ENCODE data around the gene MYL12B. TPM values are rescaled to one million over a fixed set of nuclear protein-coding genes. Genes with fewer than 3 reads are reported as not detected.
"Not testable (repeated sequence)": the region's sequence is repeated elsewhere in the genome, so short reads cannot be mapped to it uniquely, and the experiment has no call there.

Gene MYL12B
- total RNA-seq, 2 experiments from 2014 or later, result 230 to 260 TPM

DNA sequence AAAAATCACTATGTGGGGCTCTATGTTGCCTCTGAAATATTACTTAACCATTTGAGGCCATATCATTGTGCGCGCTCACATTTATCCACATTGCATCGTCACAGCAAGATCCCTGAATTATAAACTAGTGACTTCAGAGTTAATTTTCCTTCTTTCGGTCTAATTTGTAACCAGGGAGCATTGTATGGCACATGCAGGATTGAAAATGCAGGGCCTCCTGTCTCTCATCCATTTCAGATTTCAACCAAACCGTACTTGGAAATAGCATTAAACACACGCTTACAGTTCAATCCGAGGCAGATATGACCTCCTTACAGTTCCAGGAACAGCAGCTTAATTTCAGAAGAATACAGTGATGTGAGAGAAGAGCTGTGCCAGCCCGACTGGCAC lies 42.7 kb upstream of the MYL12B start:
- H3K36me3 ChIP-seq (ENCODE audit: insufficient read depth, low read length), result no peaks in the 10 kb centered on the region
- no peak overlapping the region for H2AFZ ChIP-seq (ENCODE audit: low read length)
- CTCF ChIA-PET (ENCODE audit: unreplicated experiment), result no interaction called here
- H3K4me3 ChIP-seq (ENCODE audit: low read depth, low read length, poor library complexity, severe bottlenecking), result no peak overlapping the region
- H4K20me1 ChIP-seq (ENCODE audit: insufficient read depth, low read length), result no peaks in the 10 kb centered on the region
- intact Hi-C loops (cut with micrococcal nuclease; ENCODE audit: unreplicated experiment), result no loop called here
- POLR2A ChIA-PET, result interaction anchor here (1.3 kb wide), 1 partner anchor 13 kb away, joined by 4 read pairs; no protein-coding TSS in a partner anchor
- no peaks in the 10 kb centered on the region for H3K79me2 ChIP-seq (ENCODE audit: insufficient read depth, low read depth, low read length)
- DNase-seq (ENCODE audit: low spot score), result no peak
- H3K27ac ChIP-seq (ENCODE audit: low read depth, low read length, poor library complexity, severe bottlenecking), result no peak overlapping the region
- TF ChIP-seq, protein P1, sequence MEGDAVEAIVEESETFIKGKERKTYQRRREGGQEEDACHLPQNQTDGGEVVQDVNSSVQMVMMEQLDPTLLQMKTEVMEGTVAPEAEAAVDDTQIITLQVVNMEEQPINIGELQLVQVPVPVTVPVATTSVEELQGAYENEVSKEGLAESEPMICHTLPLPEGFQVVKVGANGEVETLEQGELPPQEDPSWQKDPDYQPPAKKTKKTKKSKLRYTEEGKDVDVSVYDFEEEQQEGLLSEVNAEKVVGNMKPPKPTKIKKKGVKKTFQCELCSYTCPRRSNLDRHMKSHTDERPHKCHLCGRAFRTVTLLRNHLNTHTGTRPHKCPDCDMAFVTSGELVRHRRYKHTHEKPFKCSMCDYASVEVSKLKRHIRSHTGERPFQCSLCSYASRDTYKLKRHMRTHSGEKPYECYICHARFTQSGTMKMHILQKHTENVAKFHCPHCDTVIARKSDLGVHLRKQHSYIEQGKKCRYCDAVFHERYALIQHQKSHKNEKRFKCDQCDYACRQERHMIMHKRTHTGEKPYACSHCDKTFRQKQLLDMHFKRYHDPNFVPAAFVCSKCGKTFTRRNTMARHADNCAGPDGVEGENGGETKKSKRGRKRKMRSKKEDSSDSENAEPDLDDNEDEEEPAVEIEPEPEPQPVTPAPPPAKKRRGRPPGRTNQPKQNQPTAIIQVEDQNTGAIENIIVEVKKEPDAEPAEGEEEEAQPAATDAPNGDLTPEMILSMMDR (conservative IDR thresholded peaks at IDR 0.05; ENCODE audit: low read length), result no peak
- TF ChIP-seq EZH2phosphoT487 (IDR thresholded peaks at IDR 0.05; ENCODE audit: borderline replicate concordance, low read depth, low read length), result no peak
- BruUV-seq (replicated peaks), result no TSS peak
- H3K9me3 ChIP-seq (ENCODE audit: low read length), result no peaks in the 10 kb centered on the region
- H3K9me2 ChIP-seq (ENCODE audit: insufficient read depth, low read length), result no peaks in the 10 kb centered on the region
- H3K4me2 ChIP-seq (ENCODE audit: low read length), result no peak overlapping the region
- no peaks in the 10 kb centered on the region for H3K4me1 ChIP-seq (ENCODE audit: insufficient read depth, low read length, poor library complexity, severe bottlenecking)

DNA sequence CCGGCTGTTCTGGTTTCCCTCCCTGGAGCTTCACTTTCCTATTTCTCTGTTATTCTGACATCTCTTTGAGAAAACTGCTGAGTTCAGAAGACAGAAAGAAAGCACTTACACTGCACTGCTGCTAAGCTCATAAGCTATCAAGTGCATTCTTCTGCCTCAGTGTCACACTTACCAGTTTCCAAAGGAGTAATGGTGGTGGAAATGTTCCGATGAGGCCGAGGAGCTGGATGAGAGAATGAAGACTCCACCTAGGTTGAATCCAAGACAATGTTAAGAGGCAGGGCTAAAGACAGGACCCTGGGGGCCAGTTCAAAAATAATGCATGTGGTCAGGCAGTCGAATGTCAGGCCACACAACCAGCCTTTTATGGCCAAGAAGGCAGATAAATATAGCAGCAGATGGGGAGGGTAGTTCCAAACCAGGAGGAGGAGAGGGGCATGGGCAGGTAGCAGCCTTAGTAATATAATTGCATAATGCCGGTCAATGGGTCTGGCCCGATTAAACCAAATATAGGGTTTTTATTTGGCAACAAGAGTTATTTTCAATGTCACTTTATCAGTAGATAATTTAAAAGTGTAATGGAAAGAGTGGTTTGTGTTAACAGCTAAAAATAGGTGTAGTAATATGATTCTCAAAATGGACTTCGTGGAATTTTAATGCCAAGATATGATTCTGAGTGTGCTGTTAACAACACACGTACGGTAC lies 42.1 kb upstream of the MYL12B start, which contains the start of gene MYOM1:
MYOM1 (minus strand) TSS at position 338 of the 705 bp plus-strand sequence. CDS start 4,745 bp downstream, outside the sequence.
- no peak for DNase-seq (ENCODE audit: low spot score)
- ChIA-PET CTCF (ENCODE audit: unreplicated experiment) (interaction anchor here (1.5 kb wide), 1 partner anchor 10 kb away, joined by 4 read pairs; no protein-coding TSS in a partner anchor), POLR2A (interaction anchor here (0.9 to 1.3 kb wide), 2 partner anchors 14 to 15 kb away, joined by 3 to 4 read pairs; no protein-coding TSS in a partner anchor)
- no peak within 1 kb of the TSS for H2AFZ ChIP-seq (ENCODE audit: low read length)
- no peaks in the 10 kb centered on the region for H3K36me3 ChIP-seq (ENCODE audit: insufficient read depth, low read length)
- TF ChIP-seq EZH2phosphoT487 (IDR thresholded peaks at IDR 0.05; ENCODE audit: borderline replicate concordance, low read depth, low read length), result no peak
- no peaks in the 10 kb centered on the region for H3K9me3 ChIP-seq (ENCODE audit: low read length)
- no peaks in the 10 kb centered on the region for H3K9me2 ChIP-seq (ENCODE audit: insufficient read depth, low read length)
- H3K79me2 ChIP-seq (ENCODE audit: insufficient read depth, low read depth, low read length), result no peaks in the 10 kb centered on the region
- H3K4me2 ChIP-seq (ENCODE audit: low read length), result no peak within 1 kb of the TSS
- no peak within 1 kb of the TSS for H3K27ac ChIP-seq (ENCODE audit: low read depth, low read length, poor library complexity, severe bottlenecking)
- BruUV-seq (replicated peaks), result no TSS peak
- intact Hi-C loops (cut with micrococcal nuclease; ENCODE audit: unreplicated experiment), result no loop called here
- no peak within 1 kb of the TSS for H3K4me3 ChIP-seq (ENCODE audit: low read depth, low read length, poor library complexity, severe bottlenecking)
- H4K20me1 ChIP-seq (ENCODE audit: insufficient read depth, low read length), result no peaks in the 10 kb centered on the region
- no peaks in the 10 kb centered on the region for H3K4me1 ChIP-seq (ENCODE audit: insufficient read depth, low read length, poor library complexity, severe bottlenecking)

GRCh38 chr18:3220868-3221267 lies 41.1 kb upstream of the MYL12B start:
- intact Hi-C loops (cut with micrococcal nuclease; ENCODE audit: unreplicated experiment); H3K4me3 ChIP-seq (ENCODE audit: low read depth, low read length, poor library complexity, severe bottlenecking); DNase-seq (ENCODE audit: low spot score); H3K4me2 ChIP-seq (ENCODE audit: low read length); H2AFZ ChIP-seq (ENCODE audit: low read length); BruUV-seq (replicated peaks); H4K20me1 ChIP-seq (ENCODE audit: insufficient read depth, low read length); H3K4me1 ChIP-seq (ENCODE audit: insufficient read depth, low read length, poor library complexity, severe bottlenecking); H3K9me2 ChIP-seq (ENCODE audit: insufficient read depth, low read length); H3K9me3 ChIP-seq (ENCODE audit: low read length); H3K79me2 ChIP-seq (ENCODE audit: insufficient read depth, low read depth, low read length); H3K27ac ChIP-seq (ENCODE audit: low read depth, low read length, poor library complexity, severe bottlenecking); H3K36me3 ChIP-seq (ENCODE audit: insufficient read depth, low read length): not testable (repeated sequence)
- POLR2A ChIA-PET, result interaction anchor here (0.9 kb wide), 1 partner anchor 14 kb away, joined by 3 read pairs; no protein-coding TSS in a partner anchor
- CTCF ChIA-PET (ENCODE audit: unreplicated experiment), result interaction anchor here (1.5 kb wide), 1 partner anchor 9 kb away, joined by 4 read pairs; no protein-coding TSS in a partner anchor

Measured in OCI-LY7 (cell line).